K562 (cell line): ENCODE results near the gene CD46. TPM values are rescaled to one million over a fixed set of nuclear protein-coding genes. Genes with fewer than 3 reads are reported as not detected.

Experiments
- CC2D1A ChIP-seq: fragments of 450-650 bp; IDR thresholded peaks from 2 replicates; pipeline ENCODE4 v1.6.1; 2017; ENCODE audit warnings: mild to moderate bottlenecking
- CHD4 ChIP-seq: fragments of 200-600 bp; sonication (generic); IDR thresholded peaks from 3 replicates; pipeline ENCODE4 v1.6.1; 2012; ENCODE audit warnings: low read depth, mild to moderate bottlenecking, mixed read lengths, low read length, inconsistent platforms; ENCODE audit not compliant: insufficient read depth, insufficient replicate concordance, poor library complexity, severe bottlenecking
- HDAC3 ChIP-seq: fragments of 450-650 bp; IDR thresholded peaks from 2 replicates; pipeline ENCODE4 v1.6.1; 2018; ENCODE audit warnings: borderline replicate concordance, mild to moderate bottlenecking, moderate library complexity; ENCODE audit not compliant: partially characterized antibody
- HNRNPH1 ChIP-seq: fragments of 200-400 bp; formaldehyde crosslinking; optimal IDR thresholded peaks from 2 replicates; pipeline ENCODE3; 2017; ENCODE audit warnings: low read depth, mild to moderate bottlenecking, low read length, moderate library complexity
- HNRNPLL ChIP-seq: fragments of 200-400 bp; formaldehyde crosslinking; IDR thresholded peaks from 2 replicates; pipeline ENCODE4 v1.6.1; 2017; ENCODE audit warnings: low read length, low read depth, mild to moderate bottlenecking; ENCODE audit not compliant: poor library complexity, severe bottlenecking
- KLF1 ChIP-seq: fragments of 450-650 bp; IDR thresholded peaks from 2 replicates; pipeline ENCODE4 v1.6.1; 2016; ENCODE audit warnings: missing genetic modification characterization, missing compliant biosample characterization
- MBD2 ChIP-seq: sonication (generic); IDR thresholded peaks from 2 replicates; pipeline ENCODE4 v1.6.1; 2016; ENCODE audit warnings: low read depth, borderline replicate concordance
- MEF2A ChIP-seq: IDR thresholded peaks from 2 replicates; pipeline ENCODE4 v1.6.1; 2011; ENCODE audit warnings: low read depth, mild to moderate bottlenecking, low read length, moderate library complexity; ENCODE audit not compliant: control insufficient read depth
- STAT5A ChIP-seq: IDR thresholded peaks from 2 replicates; pipeline ENCODE4 v1.6.1; 2012; ENCODE audit warnings: low read length, inconsistent platforms, borderline replicate concordance
- TSC22D4 ChIP-seq: fragments of 450-650 bp; IDR thresholded peaks from 2 replicates; pipeline ENCODE4 v1.6.1; 2016; ENCODE audit warnings: missing genetic modification characterization, missing biosample characterization, control low read depth
- polyA plus RNA-seq, 8 experiments: library from polyadenylated mRNA; depleted of rRNA in 4 of 8; stranded (reverse) in 5 of 8; unstranded in 3 of 8; fragments of >200 nt; fragmentation: Nextera tagmentation in 2 of 8; fragmentation: Illumina TruSeq in 1 of 8; extraction: Ambion mirVana in 2 of 8; extraction: Trizol in 1 of 8; gene quantifications; 2 replicates each; pipeline versions ENCODE4 v1.2.1 to v1.2.3, GENCODE V29; 2011 to 2014; ENCODE audit warnings: inconsistent platforms in 1 of 8, missing spikeins in 1 of 8
- total RNA-seq, 7 experiments: library from RNA; depleted of rRNA in 6 of 7; stranded (reverse); fragments of >200 nt in 6 of 7; fragmentation: Illumina TruSeq in 2 of 7; extraction: Trizol in 2 of 7; gene quantifications; 2 replicates each; pipeline versions ENCODE4 v1.2.1 to v1.2.3, GENCODE V29; 2011 to 2021; ENCODE audit warnings: low replicate concordance in 1 of 7
- TF ChIP-seq, protein P1 (sequence below): fragments of 250-450 bp; sonication (Bioruptor Pico); IDR thresholded peaks from 2 replicates; pipeline ENCODE4 v1.4.0; 2020
- TF ChIP-seq, protein P2 (sequence below): sonication (generic); formaldehyde crosslinking; IDR thresholded peaks from 2 replicates; pipeline ENCODE4 v1.8.1; 2023; ENCODE audit warnings: mild to moderate bottlenecking, missing genetic modification reagents
- TF ChIP-seq, protein P3 (sequence below): sonication (generic); IDR thresholded peaks from 2 replicates; pipeline ENCODE4 v1.6.1; 2016
- TF ChIP-seq, protein P4 (sequence below): fragments of 250-450 bp; sonication (Bioruptor Pico); IDR thresholded peaks from 2 replicates; pipeline ENCODE4 v1.5.0; 2021
- TF ChIP-seq, protein P5 (sequence below): fragments of 250-450 bp; sonication (Bioruptor Pico); IDR thresholded peaks from 2 replicates; pipeline ENCODE4 v1.4.0; 2020

The CD46 gene
- total and polyA plus RNA-seq, 9 of the 15 experiments (the other 6 are each of a cell fraction or from before 2014, with no cell fraction given), result 87.9 to 374 (median 156) TPM

DNA sequence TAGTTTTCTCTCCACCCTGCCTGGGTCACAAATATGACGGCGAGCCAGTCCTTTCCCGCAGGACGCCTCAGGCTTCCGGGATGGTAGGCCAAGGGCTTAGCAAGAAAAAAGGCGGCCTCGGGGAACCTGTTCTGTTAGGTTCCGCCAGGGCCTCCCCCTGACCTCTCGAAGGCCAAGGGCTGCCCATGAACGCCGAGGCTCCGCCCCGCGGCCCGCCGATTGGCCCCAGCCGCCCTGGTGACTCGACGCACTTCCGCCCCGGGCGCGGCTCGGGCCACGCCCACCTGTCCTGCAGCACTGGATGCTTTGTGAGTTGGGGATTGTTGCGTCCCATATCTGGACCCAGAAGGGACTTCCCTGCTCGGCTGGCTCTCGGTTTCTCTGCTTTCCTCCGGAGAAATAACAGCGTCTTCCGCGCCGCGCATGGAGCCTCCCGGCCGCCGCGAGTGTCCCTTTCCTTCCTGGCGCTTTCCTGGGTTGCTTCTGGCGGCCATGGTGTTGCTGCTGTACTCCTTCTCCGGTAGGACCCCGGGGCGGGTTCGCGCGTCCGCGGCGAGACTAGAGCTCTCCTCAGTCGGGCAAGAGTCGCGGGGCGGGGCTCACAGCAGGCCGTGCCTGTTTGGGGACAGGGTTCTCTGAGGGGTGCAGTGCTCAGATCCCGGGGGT is at the start of gene CD46 (continued):
- TF ChIP-seq, protein P1, sequence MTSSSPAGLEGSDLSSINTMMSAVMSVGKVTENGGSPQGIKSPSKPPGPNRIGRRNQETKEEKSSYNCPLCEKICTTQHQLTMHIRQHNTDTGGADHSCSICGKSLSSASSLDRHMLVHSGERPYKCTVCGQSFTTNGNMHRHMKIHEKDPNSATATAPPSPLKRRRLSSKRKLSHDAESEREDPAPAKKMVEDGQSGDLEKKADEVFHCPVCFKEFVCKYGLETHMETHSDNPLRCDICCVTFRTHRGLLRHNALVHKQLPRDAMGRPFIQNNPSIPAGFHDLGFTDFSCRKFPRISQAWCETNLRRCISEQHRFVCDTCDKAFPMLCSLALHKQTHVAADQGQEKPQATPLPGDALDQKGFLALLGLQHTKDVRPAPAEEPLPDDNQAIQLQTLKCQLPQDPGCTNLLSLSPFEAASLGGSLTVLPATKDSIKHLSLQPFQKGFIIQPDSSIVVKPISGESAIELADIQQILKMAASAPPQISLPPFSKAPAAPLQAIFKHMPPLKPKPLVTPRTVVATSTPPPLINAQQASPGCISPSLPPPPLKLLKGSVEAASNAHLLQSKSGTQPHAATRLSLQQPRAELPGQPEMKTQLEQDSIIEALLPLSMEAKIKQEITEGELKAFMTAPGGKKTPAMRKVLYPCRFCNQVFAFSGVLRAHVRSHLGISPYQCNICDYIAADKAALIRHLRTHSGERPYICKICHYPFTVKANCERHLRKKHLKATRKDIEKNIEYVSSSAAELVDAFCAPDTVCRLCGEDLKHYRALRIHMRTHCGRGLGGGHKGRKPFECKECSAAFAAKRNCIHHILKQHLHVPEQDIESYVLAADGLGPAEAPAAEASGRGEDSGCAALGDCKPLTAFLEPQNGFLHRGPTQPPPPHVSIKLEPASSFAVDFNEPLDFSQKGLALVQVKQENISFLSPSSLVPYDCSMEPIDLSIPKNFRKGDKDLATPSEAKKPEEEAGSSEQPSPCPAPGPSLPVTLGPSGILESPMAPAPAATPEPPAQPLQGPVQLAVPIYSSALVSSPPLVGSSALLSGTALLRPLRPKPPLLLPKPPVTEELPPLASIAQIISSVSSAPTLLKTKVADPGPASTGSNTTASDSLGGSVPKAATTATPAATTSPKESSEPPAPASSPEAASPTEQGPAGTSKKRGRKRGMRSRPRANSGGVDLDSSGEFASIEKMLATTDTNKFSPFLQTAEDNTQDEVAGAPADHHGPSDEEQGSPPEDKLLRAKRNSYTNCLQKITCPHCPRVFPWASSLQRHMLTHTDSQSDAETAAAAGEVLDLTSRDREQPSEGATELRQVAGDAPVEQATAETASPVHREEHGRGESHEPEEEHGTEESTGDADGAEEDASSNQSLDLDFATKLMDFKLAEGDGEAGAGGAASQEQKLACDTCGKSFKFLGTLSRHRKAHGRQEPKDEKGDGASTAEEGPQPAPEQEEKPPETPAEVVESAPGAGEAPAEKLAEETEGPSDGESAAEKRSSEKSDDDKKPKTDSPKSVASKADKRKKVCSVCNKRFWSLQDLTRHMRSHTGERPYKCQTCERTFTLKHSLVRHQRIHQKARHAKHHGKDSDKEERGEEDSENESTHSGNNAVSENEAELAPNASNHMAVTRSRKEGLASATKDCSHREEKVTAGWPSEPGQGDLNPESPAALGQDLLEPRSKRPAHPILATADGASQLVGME (CRISPR knock-in tag), result 0 out of 2 replicates have a peak, but pooled peaks have one; percentile 81
- TF ChIP-seq, protein P2, sequence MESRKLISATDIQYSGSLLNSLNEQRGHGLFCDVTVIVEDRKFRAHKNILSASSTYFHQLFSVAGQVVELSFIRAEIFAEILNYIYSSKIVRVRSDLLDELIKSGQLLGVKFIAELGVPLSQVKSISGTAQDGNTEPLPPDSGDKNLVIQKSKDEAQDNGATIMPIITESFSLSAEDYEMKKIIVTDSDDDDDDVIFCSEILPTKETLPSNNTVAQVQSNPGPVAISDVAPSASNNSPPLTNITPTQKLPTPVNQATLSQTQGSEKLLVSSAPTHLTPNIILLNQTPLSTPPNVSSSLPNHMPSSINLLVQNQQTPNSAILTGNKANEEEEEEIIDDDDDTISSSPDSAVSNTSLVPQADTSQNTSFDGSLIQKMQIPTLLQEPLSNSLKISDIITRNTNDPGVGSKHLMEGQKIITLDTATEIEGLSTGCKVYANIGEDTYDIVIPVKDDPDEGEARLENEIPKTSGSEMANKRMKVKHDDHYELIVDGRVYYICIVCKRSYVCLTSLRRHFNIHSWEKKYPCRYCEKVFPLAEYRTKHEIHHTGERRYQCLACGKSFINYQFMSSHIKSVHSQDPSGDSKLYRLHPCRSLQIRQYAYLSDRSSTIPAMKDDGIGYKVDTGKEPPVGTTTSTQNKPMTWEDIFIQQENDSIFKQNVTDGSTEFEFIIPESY (CRISPR knock-in tag), result no peak
- TF ChIP-seq HNRNPLL, result peak; percentile 39
- no peak for TF ChIP-seq HNRNPH1
- no peak for TF ChIP-seq CC2D1A
- TF ChIP-seq KLF1 (tag), result 0 out of 2 replicates have a peak, but pooled peaks have one; percentile 51
- TF ChIP-seq MEF2A, result no peak
- TF ChIP-seq, protein P3, sequence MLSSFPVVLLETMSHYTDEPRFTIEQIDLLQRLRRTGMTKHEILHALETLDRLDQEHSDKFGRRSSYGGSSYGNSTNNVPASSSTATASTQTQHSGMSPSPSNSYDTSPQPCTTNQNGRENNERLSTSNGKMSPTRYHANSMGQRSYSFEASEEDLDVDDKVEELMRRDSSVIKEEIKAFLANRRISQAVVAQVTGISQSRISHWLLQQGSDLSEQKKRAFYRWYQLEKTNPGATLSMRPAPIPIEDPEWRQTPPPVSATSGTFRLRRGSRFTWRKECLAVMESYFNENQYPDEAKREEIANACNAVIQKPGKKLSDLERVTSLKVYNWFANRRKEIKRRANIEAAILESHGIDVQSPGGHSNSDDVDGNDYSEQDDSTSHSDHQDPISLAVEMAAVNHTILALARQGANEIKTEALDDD, result no peak
- no peak for TF ChIP-seq CHD4
- TF ChIP-seq HDAC3, result no peak
- TF ChIP-seq, protein P4, sequence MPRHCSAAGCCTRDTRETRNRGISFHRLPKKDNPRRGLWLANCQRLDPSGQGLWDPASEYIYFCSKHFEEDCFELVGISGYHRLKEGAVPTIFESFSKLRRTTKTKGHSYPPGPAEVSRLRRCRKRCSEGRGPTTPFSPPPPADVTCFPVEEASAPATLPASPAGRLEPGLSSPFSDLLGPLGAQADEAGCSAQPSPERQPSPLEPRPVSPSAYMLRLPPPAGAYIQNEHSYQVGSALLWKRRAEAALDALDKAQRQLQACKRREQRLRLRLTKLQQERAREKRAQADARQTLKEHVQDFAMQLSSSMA (CRISPR knock-in tag), result no peak
- peak; percentile 29; the same call in 1 of the 2 replicates for TF ChIP-seq STAT5A
- TF ChIP-seq, protein P5, sequence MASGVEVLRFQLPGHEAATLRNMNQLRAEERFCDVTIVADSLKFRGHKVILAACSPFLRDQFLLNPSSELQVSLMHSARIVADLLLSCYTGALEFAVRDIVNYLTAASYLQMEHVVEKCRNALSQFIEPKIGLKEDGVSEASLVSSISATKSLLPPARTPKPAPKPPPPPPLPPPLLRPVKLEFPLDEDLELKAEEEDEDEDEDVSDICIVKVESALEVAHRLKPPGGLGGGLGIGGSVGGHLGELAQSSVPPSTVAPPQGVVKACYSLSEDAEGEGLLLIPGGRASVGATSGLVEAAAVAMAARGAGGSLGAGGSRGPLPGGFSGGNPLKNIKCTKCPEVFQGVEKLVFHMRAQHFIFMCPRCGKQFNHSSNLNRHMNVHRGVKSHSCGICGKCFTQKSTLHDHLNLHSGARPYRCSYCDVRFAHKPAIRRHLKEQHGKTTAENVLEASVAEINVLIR (CRISPR knock-in tag), result no peak
- peak; percentile 69; the same call in 1 of the 2 replicates for TF ChIP-seq MBD2
- TF ChIP-seq TSC22D4 (tag), result no peak
